ENCODE data around the gene TPD52L2.
"Not testable (repeated sequence)": the region's sequence is repeated elsewhere in the genome, so short reads cannot be mapped to it uniquely, and the experiment has no call there.

Gene TPD52L2

DNA sequence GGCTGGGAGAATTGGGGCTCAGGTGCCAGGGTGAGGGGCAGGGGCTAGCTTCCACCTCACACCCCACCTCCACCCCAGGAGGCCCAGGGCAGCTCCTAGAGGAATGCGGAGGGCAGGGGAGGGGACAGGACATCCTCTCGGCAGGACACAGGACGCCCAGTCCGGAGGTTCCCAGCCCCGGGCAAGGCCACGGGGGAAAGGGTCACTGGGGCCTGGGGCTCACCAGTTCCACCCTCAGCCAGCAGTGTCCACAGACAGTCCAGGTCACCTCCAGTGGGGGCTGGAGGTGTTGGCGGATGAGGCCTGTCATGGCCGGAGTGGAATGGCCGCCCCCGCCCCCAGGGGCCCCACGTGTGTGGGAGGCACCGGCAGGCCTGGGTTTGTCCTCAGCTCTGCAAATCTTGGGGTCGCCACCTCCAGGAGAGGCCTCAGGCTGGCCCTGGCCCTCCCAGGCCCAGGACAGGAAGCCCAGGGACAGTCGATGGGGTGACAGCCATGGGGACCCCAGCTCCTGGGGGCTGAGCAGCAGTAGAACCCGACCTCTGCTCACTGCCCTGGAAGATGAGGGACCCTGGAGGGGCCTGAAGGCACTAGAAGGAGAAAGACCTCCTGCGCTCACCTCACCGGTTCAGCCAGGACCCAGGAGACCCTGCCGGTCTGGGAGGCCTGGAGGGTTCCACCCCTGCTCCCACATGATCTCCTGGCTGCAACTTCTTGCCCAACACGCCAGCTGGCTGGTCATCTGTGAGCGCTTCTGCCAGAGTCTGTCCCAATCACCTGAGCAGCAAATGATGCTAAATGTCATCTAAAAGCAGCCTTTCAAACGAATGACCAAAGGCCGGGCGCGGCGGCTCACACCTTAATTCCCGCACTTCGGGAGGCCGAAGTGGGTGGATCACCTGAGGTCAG is 16.8 kb upstream of the TPD52L2 start:
- no peak for DNase-seq (ENCODE audit: low read depth)
- no peak overlapping the region for H3K4me3 ChIP-seq (ENCODE audit: control insufficient read depth, low read depth, low read length)
- TF ChIP-seq CTCF (conservative IDR thresholded peaks at IDR 0.05; ENCODE audit: control insufficient read depth, insufficient read depth, low read depth, low read length) = no peak

GRCh38 chr20:63850689-63851547 is 14.2 kb upstream of the TPD52L2 start:
- no peak overlapping the region for H3K4me3 ChIP-seq (ENCODE audit: control insufficient read depth, low read depth, low read length)
- TF ChIP-seq CTCF (conservative IDR thresholded peaks at IDR 0.05; ENCODE audit: control insufficient read depth, insufficient read depth, low read depth, low read length) = no peak
- DNase-seq (ENCODE audit: low read depth) = no peak

DNA sequence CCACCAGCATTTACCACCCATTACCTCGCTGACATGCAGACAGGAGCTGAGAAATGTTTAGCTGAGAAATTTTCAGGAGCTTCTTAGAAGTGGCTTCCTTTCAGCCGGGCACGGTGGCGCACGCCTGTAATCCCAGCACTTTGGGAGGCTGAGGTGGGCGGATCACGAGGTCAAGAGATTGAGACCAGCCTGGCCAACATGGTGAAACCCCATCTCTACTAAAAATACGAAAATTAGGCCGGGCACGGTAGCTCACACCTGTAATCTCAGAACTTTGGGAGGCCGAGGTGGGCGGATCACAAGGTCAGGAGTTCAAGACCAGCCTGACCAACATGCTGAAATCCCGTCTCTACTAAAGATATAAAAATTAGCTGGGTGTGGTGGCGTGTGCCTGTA is 13.5 kb upstream of the TPD52L2 start:
- not testable (repeated sequence) for H3K4me3 ChIP-seq (ENCODE audit: control insufficient read depth, low read depth, low read length); DNase-seq (ENCODE audit: low read depth)

DNA sequence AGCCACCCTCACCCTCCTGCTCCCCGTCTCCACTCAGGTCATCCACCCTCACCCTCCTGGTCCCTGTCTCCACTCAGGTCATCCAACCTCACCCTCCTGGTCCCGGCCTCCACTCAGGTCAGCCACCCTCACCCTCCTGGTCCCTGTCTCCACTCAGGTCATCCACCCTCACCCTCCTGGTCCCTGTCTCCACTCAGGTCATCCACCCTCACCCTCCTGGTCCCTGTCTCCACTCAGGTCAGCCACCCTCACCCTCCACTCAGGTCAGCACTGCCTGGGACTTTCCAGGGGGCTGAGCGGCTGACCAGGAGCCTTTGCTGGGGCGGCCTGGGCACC is 11.4 kb upstream of the TPD52L2 start:
- H3K4me3 ChIP-seq (ENCODE audit: control insufficient read depth, low read depth, low read length); DNase-seq (ENCODE audit: low read depth): not testable (repeated sequence)

GRCh38 chr20:63854069-63854765 is 10.9 kb upstream of the TPD52L2 start:
- no peak overlapping the region for H3K4me3 ChIP-seq (ENCODE audit: control insufficient read depth, low read depth, low read length)
- TF ChIP-seq CTCF (conservative IDR thresholded peaks at IDR 0.05; ENCODE audit: control insufficient read depth, insufficient read depth, low read depth, low read length) = no peak
- no peak for DNase-seq (ENCODE audit: low read depth)

- TF ChIP-seq CTCF (conservative IDR thresholded peaks at IDR 0.05; ENCODE audit: control insufficient read depth, insufficient read depth, low read depth, low read length) = no peak
- no peak for DNase-seq (ENCODE audit: low read depth)
- no peak overlapping the region for H3K4me3 ChIP-seq (ENCODE audit: control insufficient read depth, low read depth, low read length)
Measured at GRCh38 chr20:63854766-63855362, 10.2 kb upstream of the TPD52L2 start.

DNA sequence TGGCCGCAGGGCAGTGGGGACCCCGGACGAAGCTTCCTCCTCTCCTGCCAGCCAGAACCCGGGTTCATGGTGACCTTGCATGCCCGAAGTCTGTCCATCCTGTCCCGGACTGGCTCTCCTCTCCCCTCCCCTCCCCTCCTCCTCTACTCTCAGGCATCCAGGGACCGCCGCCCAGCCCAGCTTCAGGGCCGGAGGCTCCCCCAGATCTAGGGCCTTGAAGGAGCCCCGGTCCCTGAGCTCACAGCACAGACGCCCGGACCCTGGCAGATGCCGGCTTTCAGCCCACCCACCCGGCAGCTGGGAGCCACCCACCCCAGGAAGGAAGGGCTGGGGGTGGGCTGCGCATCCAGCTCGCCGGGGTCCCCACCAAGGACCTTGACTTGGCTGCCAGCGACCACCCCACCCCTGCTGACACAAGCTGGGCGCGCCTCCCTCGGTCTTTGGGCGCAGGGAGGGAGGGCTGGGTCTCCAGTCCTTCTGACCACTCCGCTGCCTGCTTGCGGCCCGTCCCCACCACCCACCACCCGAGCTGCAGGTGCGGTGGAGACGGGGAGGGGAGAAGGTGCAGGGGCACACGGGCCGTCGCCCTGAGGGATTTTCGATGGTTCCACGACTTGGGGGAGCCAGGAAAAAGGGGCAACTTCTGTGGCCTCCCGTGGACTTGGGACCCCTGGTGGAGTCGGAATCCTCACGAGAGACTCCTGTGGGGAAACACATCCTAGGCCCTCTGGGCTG is 9.5 kb upstream of the TPD52L2 start:
- TF ChIP-seq CTCF (conservative IDR thresholded peaks at IDR 0.05; ENCODE audit: control insufficient read depth, insufficient read depth, low read depth, low read length) = no peak
- no peak for DNase-seq (ENCODE audit: low read depth)
- H3K4me3 ChIP-seq (ENCODE audit: control insufficient read depth, low read depth, low read length) = no peak overlapping the region

All from fibroblast of mammary gland (primary cell).